SK-N-SH treated with all-trans-retinoic acid at 6 μM for 48 hours (cell line): ENCODE data around the gene ARHGAP1.

Experiments
- PPARA ChIP-seq: fragments of 250-450 bp; sonication (Bioruptor Pico); IDR thresholded peaks from 2 replicates; pipeline ENCODE4 v1.5.0; 2020; ENCODE audit warnings: mild to moderate bottlenecking, borderline replicate concordance
- RARB ChIP-seq: fragments of 250-450 bp; sonication (Bioruptor Pico); IDR thresholded peaks from 2 replicates; pipeline ENCODE4 v1.8.0; 2021; ENCODE audit warnings: mild to moderate bottlenecking, moderate library complexity

DNA sequence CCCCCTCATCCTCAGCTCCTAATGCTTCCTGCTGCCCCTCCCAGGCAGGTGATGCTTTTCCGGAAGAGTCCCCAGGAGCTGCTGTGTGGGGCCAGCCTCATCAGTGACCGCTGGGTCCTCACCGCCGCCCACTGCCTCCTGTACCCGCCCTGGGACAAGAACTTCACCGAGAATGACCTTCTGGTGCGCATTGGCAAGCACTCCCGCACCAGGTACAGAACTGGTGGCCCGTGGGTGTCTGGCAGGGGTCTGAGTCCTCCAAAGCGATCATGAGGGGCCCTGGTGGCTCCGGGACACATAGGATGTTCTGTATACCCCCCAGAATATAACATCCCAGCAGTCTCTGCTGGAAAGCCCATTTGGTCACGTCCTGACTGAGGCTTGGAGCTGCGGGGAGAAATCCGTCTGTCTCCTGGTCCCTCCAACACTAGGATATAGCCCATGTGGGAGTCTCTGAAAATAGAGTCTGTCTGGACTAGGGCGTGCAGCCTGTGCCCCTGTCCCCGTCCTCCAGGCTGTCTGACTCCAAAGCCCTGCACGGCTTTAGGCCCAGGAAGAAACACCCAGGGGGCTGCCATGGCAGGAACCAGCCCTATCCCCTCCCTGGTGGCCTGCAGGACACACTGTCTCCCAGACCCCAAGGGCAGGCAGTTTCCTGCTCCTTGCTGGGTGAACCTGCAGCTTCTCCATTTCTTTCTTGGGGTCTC is 27.7 kb upstream of the ARHGAP1 start:
- no peak for TF ChIP-seq PPARA (CRISPR knock-in tag)
- TF ChIP-seq RARB (CRISPR knock-in tag), result no peak
